Tibial nerve (tissue), 4 donors: ENCODE measurements around the gene ZNF768. TPM values are rescaled to one million over a fixed set of nuclear protein-coding genes. Genes with fewer than 3 reads are reported as not detected.
A peak's percentile ranks its signal among the peaks of the same experiment; 100 is the strongest.
"Not testable (repeated sequence)": the region's sequence is repeated elsewhere in the genome, so short reads cannot be mapped to it uniquely, and the experiment has no call there.

Experiments used
- DNase-seq, 2 donors: peaks; one replicate each; pipeline ENCODE4 v3.0.0-alpha.2; 2019; ENCODE audit warnings: low spot score in 2 of 2
- H3K27ac ChIP-seq, 4 donors: fragments of 200-600 bp; sonication (generic) in 3 of 4; one replicate each; pipeline ENCODE4 v1.5.1; 2017 to 2019; ENCODE audit warnings: mild to moderate bottlenecking in 1 of 4
- H3K27me3 ChIP-seq, 2 donors: fragments of 200-600 bp; sonication (generic) in 1 of 2; one replicate each; pipeline versions ENCODE4 v1.5.1 to v1.6.0; 2017 to 2019
- H3K36me3 ChIP-seq, 3 donors: fragments of 200-600 bp; sonication (generic); one replicate each; pipeline ENCODE4 v1.5.1; 2018 to 2019
- H3K4me1 ChIP-seq, 4 donors: fragments of 200-600 bp; sonication (generic) in 3 of 4; one replicate each; pipeline ENCODE4 v1.5.1; 2017 to 2019
- H3K4me3 ChIP-seq, 4 donors: fragments of 200-600 bp; sonication (generic) in 3 of 4; one replicate each; pipeline ENCODE4 v1.5.1; 2017 to 2019; ENCODE audit warnings: mild to moderate bottlenecking in 1 of 4, moderate library complexity in 1 of 4
- H3K9me3 ChIP-seq, 4 donors: fragments of 200-600 bp; sonication (generic) in 3 of 4; one replicate each; pipeline ENCODE4 v1.5.1; 2017 to 2019
- CTCF ChIP-seq, 5 experiments: fragments of 200-600 bp in 3 of 5; fragments of 450-650 bp in 2 of 5; sonication (generic) in 3 of 5; IDR thresholded peaks; one replicate each; pipeline ENCODE4 v1.5.1; 2016 to 2019; ENCODE audit warnings: antibody characterized with exemption in 5 of 5, mild to moderate bottlenecking in 3 of 5, moderate library complexity in 2 of 5
- EP300 ChIP-seq, 2 donors: sonication (generic); formaldehyde crosslinking; IDR thresholded peaks; one replicate each; pipeline ENCODE4 v1.6.1; 2017; ENCODE audit warnings: antibody characterized with exemption in 2 of 2, mild to moderate bottlenecking in 1 of 2
- POLR2A ChIP-seq, 2 donors: fragments of 450-650 bp; IDR thresholded peaks; one replicate each; pipeline ENCODE4 v1.6.1; 2017; ENCODE audit warnings: antibody characterized with exemption in 2 of 2, mild to moderate bottlenecking in 2 of 2, moderate library complexity in 2 of 2
- WGBS, 2 donors: methylation state at CpG; one replicate each; pipeline ENCODE4 v1.1.5; 2018; 5-methylcytosine and 5-hydroxymethylcytosine counted together
- total RNA-seq, 4 donors: library from RNA; depleted of rRNA; stranded (reverse); fragments of >200 nt; gene quantifications; one replicate each; pipeline ENCODE4 v1.1.0, GENCODE V29; 2016

Gene ZNF768
- total RNA-seq, 4 donors from 2014 or later: 22.8 to 40.2 (median 31.8) TPM

GRCh38 chr16:30539000-30539964 is 12.9 kb upstream of the ZNF768 start:
- Histone ChIP-seq H3K9me3 (no peaks in the 10 kb centered on the region), H3K27me3 (no peaks in the 10 kb centered on the region), H3K36me3 (no peaks in the 10 kb centered on the region), H3K4me1 (peaks cover 0 to 19% (median 10%) of the 10 kb centered on the region in 4 donors), H3K27ac (no peak overlapping the region), H3K4me3 (no peak overlapping the region)
- 83 to 87% methylated on average over 8 of the region's 8 CpGs for WGBS, 2 donors
- TF ChIP-seq EP300 (IDR thresholded peaks at IDR 0.05): no peak
- no peak for TF ChIP-seq POLR2A (IDR thresholded peaks at IDR 0.05)
- no peak for TF ChIP-seq CTCF (IDR thresholded peaks at IDR 0.05)
- no peak for DNase-seq

- Histone ChIP-seq H3K4me1 (peaks cover 0 to 36% (median 15%) of the 10 kb centered on the region in 4 donors), H3K27ac (peak overlapping the region in 3 of 4 donors; percentile 93 to 97 (median 96)), H3K36me3 (peaks cover 0 to 19% (median 7%) of the 10 kb centered on the region in 3 donors)
- WGBS, 2 donors: 89 to 94% methylated on average over 13 of the region's 13 CpGs
- H3K27me3 ChIP-seq, H3K9me3 ChIP-seq, DNase-seq, H3K4me3 ChIP-seq: not testable (repeated sequence)
Observed at GRCh38 chr16:30536391-30537024, 10.1 kb upstream of the ZNF768 start.

GRCh38 chr16:30535777-30536190 is 9.4 kb upstream of the ZNF768 start:
- 30 to 31% methylated on average over 12 of the region's 12 CpGs for WGBS, 2 donors
- Histone ChIP-seq H3K36me3 (peaks cover 0 to 26% (median 7%) of the 10 kb centered on the region in 3 donors), H3K9me3 (no peaks in the 10 kb centered on the region), H3K27me3 (no peaks in the 10 kb centered on the region), H3K27ac (peak overlapping the region; percentile 87 to 97 (median 94)), H3K4me1 (peaks cover 0 to 28% (median 15%) of the 10 kb centered on the region in 4 donors), H3K4me3 (peak overlapping the region; percentile 57 to 86 (median 71))
- TF ChIP-seq EP300 (IDR thresholded peaks at IDR 0.05) (peak in 1 of 2 donors; percentile 9), POLR2A (IDR thresholded peaks at IDR 0.05) (no peak), CTCF (IDR thresholded peaks at IDR 0.05) (peak; percentile 34 to 69 (median 63))
- peak; percentile 52 to 56 for DNase-seq

- Histone ChIP-seq H3K27ac (peak overlapping the region; percentile 87 to 97 (median 94)), H3K36me3 (peaks cover 0 to 31% (median 7%) of the 10 kb centered on the region in 3 donors), H3K9me3 (no peaks in the 10 kb centered on the region), H3K4me3 (peak overlapping the region; percentile 57 to 86 (median 71)), H3K27me3 (no peaks in the 10 kb centered on the region), H3K4me1 (peaks cover 0 to 28% (median 15%) of the 10 kb centered on the region in 4 donors)
- WGBS, 2 donors: 2% methylated on average over 18 of the region's 18 CpGs
- no peak for TF ChIP-seq POLR2A (IDR thresholded peaks at IDR 0.05)
- TF ChIP-seq EP300 (IDR thresholded peaks at IDR 0.05): no peak
- TF ChIP-seq CTCF (IDR thresholded peaks at IDR 0.05): no peak
- no peak for DNase-seq
Observed at GRCh38 chr16:30535106-30535776, 8.9 kb upstream of the ZNF768 start.

GRCh38 chr16:30534368-30535105 is 8.2 kb upstream of the ZNF768 start, which contains the start of gene ZNF747:
Gene ZNF747 (minus strand): TSS chr16:30534858. CDS start chr16:30534679, 179 bp downstream.
- DNase-seq: peak; percentile 85 to 92
- Histone ChIP-seq H3K27ac (peak within 1 kb of the TSS; percentile 87 to 97 (median 94)), H3K27me3 (no peaks in the 10 kb centered on the region), H3K4me3 (peak within 1 kb of the TSS; percentile 57 to 86 (median 71)), H3K36me3 (peaks cover 0 to 36% (median 7%) of the 10 kb centered on the region in 3 donors), H3K9me3 (no peaks in the 10 kb centered on the region), H3K4me1 (peaks cover 0 to 28% (median 15%) of the 10 kb centered on the region in 4 donors)
- TF ChIP-seq POLR2A (IDR thresholded peaks at IDR 0.05): peak; percentile 24 to 55
- TF ChIP-seq EP300 (IDR thresholded peaks at IDR 0.05): peak; percentile 82 to 92
- TF ChIP-seq CTCF (IDR thresholded peaks at IDR 0.05): peak in 1 of 5 experiments; percentile 48
- 0 to 1% methylated on average over 47 to 49 of the region's 70 CpGs for WGBS, 2 donors
